Testis (tissue), 3 donors: ENCODE results near the gene RALGPS1. TPM values are rescaled to one million over a fixed set of nuclear protein-coding genes. Genes with fewer than 3 reads are reported as not detected.

Experiments used
- DNase-seq: peaks from one replicate; pipeline ENCODE4 v3.0.0-alpha.2; 2019
- H3K27ac ChIP-seq, 2 donors: fragments of 200-600 bp; sonication (generic); one replicate each; pipeline ENCODE4 v1.5.1; 2019
- H3K27me3 ChIP-seq: fragments of 200-600 bp; sonication (generic); one replicate; pipeline ENCODE4 v1.5.1; 2019
- H3K36me3 ChIP-seq: fragments of 200-600 bp; sonication (generic); one replicate; pipeline ENCODE4 v1.5.1; 2017; ENCODE audit warnings: low read depth; ENCODE audit errors: missing control alignments
- H3K4me1 ChIP-seq: fragments of 200-600 bp; sonication (generic); one replicate; pipeline ENCODE4 v1.5.1; 2019
- H3K4me3 ChIP-seq, 2 donors: fragments of 200-600 bp; sonication (generic); one replicate each; pipeline ENCODE4 v1.5.1; 2017 to 2019
- H3K9me3 ChIP-seq: fragments of 200-600 bp; sonication (generic); one replicate; pipeline ENCODE4 v1.5.1; 2017
- POLR2A ChIP-seq: fragments of 450-650 bp; IDR thresholded peaks from one replicate; pipeline ENCODE4 v1.6.1; 2017; ENCODE audit warnings: antibody characterized with exemption, mild to moderate bottlenecking, moderate library complexity
- WGBS, 2 donors: methylation state at CpG; one replicate each; pipeline ENCODE4 v1.1.5; 2018; 5-methylcytosine and 5-hydroxymethylcytosine counted together
- intact Hi-C: fragments of 100-400 bp; cut with DNase I; formaldehyde crosslinking; loops from one replicate; pipeline ENCODE4 v1.15.1; 2023; ENCODE audit warnings: low total_unique reads
- polyA plus RNA-seq: library from polyadenylated mRNA; stranded (reverse); fragments of 350-450 nt; fragmentation: Illumina TruSeq; extraction: RNeasy Lipid Tissue Mini Kit (QIAGEN cat#74804); gene quantifications from one replicate; pipeline ENCODE4 v1.2.3, GENCODE V29; 2014; ENCODE audit warnings: low read depth, low replicate concordance; ENCODE audit not compliant: insufficient read depth
- total RNA-seq, 2 donors: library from RNA; depleted of rRNA; stranded (reverse); fragments of >200 nt; gene quantifications; one replicate each; pipeline ENCODE4 v1.2.3, GENCODE V29; 2016
- TF ChIP-seq, protein P1 (sequence below), 3 experiments: fragments of 450-650 bp in 2 of 3; fragments of 200-600 bp in 1 of 3; sonication (generic) in 1 of 3; IDR thresholded peaks; one replicate each; pipeline ENCODE4 v1.5.1; 2016 to 2019; ENCODE audit warnings: antibody characterized with exemption in 3 of 3, mild to moderate bottlenecking in 2 of 3, moderate library complexity in 1 of 3

The RALGPS1 gene
- total and polyA plus RNA-seq, 3 donors from 2014 or later = 35.9 to 48.6 (median 36.9) TPM

DNA sequence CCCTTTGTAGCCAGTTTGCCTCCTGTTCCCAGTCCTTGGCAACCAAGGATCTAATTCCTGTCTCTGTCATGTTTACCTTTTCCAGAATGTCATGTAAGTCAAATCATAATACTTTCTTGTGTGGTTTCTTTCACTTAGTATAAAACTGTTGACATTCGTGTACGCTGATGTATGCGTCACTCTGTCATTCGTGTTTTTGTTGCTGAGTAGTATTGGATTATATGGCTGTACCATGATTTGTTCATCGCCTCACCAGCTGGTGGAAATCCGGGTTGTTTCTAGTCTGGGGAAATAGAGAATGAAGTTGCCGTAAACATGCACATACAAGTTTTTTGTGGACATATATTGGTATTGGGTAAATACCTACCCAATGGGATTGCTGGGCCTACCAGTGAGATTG is 110.5 kb downstream of the RALGPS1 start:
- no peak for DNase-seq
- H3K4me1 ChIP-seq = peaks cover 7% of the 10 kb centered on the region
- 94 to 96% methylated on average over 7 of the region's 7 CpGs for WGBS, 2 donors
- H3K4me3 ChIP-seq = no peak overlapping the region
- no peaks in the 10 kb centered on the region for H3K27me3 ChIP-seq
- intact Hi-C loops = no loop called here
- H3K9me3 ChIP-seq = no peaks in the 10 kb centered on the region
- TF ChIP-seq, protein P1, sequence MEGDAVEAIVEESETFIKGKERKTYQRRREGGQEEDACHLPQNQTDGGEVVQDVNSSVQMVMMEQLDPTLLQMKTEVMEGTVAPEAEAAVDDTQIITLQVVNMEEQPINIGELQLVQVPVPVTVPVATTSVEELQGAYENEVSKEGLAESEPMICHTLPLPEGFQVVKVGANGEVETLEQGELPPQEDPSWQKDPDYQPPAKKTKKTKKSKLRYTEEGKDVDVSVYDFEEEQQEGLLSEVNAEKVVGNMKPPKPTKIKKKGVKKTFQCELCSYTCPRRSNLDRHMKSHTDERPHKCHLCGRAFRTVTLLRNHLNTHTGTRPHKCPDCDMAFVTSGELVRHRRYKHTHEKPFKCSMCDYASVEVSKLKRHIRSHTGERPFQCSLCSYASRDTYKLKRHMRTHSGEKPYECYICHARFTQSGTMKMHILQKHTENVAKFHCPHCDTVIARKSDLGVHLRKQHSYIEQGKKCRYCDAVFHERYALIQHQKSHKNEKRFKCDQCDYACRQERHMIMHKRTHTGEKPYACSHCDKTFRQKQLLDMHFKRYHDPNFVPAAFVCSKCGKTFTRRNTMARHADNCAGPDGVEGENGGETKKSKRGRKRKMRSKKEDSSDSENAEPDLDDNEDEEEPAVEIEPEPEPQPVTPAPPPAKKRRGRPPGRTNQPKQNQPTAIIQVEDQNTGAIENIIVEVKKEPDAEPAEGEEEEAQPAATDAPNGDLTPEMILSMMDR (IDR thresholded peaks at IDR 0.05) = no peak
- TF ChIP-seq POLR2A = no peak
- H3K36me3 ChIP-seq = no peaks in the 10 kb centered on the region
- H3K27ac ChIP-seq = no peak overlapping the region

DNA sequence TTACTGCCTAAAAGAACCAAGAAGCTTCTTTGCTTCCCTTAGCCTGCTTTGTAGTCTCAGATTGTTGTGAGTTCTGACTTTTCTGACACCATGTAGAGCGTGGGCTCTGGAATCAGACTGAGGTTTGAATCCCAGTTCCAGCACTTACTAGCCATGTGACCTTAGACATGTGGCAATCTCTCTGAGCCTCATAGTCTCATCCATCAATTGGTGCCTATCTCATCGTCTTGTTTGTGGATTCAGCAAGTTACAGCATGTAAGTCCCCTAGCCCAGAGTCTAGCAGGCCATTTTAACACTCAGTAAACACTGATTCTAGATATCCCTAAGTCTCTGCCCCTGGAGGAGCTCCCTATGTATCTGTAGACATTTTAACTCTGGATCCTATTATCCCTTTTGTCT is 113.1 kb downstream of the RALGPS1 start:
- H3K36me3 ChIP-seq = no peaks in the 10 kb centered on the region
- no peaks in the 10 kb centered on the region for H3K27me3 ChIP-seq
- no peaks in the 10 kb centered on the region for H3K9me3 ChIP-seq
- TF ChIP-seq, protein P1 (IDR thresholded peaks at IDR 0.05) = no peak
- no peak for TF ChIP-seq POLR2A
- intact Hi-C loops = no loop called here
- H3K4me1 ChIP-seq = no peaks in the 10 kb centered on the region
- no peak overlapping the region for H3K27ac ChIP-seq
- 92 to 98% methylated on average over 2 of the region's 2 CpGs for WGBS, 2 donors
- no peak for DNase-seq
- no peak overlapping the region for H3K4me3 ChIP-seq

DNA sequence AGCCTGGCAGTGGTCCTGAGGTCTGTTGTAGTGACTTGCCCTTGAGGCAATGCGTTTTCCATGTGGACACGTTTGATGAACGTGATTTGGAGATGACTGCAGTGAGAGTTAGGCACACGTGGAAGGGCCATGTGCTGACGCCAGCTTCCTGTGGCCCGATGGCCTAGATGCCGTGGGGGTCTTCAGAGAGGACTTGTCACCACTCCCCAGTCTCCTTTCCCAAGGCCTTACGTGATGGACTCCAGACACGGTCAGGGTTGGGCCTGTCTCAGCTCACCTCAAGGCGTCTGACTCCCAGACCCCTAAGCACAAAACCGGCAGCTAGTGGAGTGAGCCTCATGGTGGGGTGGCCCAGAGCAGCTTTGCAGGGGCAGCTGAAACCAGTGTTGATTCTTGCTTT is 115.0 kb downstream of the RALGPS1 start:
- Histone ChIP-seq H3K9me3 (no peaks in the 10 kb centered on the region), H3K27me3 (no peaks in the 10 kb centered on the region), H3K4me1 (no peaks in the 10 kb centered on the region), H3K27ac (no peak overlapping the region), H3K36me3 (no peaks in the 10 kb centered on the region), H3K4me3 (no peak overlapping the region)
- intact Hi-C loops = no loop called here
- 97% methylated on average over 11 of the region's 11 CpGs for WGBS, 2 donors
- DNase-seq = no peak
- TF ChIP-seq POLR2A = no peak
- TF ChIP-seq, protein P1 (IDR thresholded peaks at IDR 0.05) = no peak

DNA sequence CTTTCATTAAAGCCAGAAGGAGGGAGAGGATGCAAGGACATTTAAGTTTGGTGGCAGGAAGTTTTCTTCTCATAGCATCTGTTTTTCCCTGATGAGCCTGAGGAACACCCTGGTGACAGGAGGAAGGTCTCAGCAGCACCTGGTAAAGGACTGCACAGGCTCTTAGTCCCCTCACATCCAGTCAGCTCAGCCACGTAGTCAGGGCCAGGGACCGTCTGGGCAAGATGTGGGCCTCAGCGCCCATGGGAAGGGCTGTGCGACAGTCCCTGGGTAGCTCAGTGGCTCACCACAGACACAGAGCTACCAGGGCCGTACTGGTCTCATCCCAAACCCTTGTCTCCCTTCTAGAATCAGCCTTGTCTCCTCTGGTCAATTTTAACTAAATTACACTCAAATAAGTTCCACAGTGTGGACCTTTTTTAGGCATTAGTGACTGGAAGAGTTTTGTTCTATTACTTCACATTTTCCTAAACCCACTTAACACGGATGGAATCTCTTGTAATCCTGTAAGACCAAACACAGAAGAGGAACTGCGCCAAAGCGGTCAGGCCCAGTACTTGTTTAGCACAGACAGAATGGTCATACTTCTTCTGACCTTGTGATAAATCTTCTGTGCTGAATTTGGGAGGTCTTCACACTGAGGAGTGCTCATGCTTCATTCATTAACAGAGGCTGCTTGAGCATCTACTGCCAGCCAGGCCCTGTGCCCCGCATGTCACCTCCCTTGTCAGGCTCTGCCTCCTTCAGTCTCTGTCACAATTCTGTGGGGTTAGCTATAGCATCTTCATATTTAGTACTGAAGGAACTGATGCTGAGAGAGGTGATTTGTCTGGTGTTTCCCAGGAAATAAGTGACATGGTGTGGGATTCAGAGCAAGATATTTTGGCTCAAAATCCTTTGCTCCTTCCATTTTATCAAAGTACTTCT is 116.5 kb downstream of the RALGPS1 start:
- intact Hi-C loops = no loop called here
- no peak overlapping the region for H3K27ac ChIP-seq
- 95 to 96% methylated on average over 9 of the region's 9 CpGs for WGBS, 2 donors

More for the DNA sequence above, 116.5 kb downstream of the RALGPS1 start:
- DNase-seq = no peak
- Histone ChIP-seq H3K4me3 (no peak overlapping the region), H3K27me3 (no peaks in the 10 kb centered on the region), H3K36me3 (no peaks in the 10 kb centered on the region), H3K9me3 (no peaks in the 10 kb centered on the region), H3K4me1 (peaks cover 7% of the 10 kb centered on the region)
- TF ChIP-seq POLR2A = no peak
- TF ChIP-seq, protein P1 (IDR thresholded peaks at IDR 0.05) = no peak
